Glomerular visceral epithelial cell (primary cell): ENCODE data around the gene DDHD1.

Source experiments
- DNase-seq: peaks from one replicate; pipeline ENCODE4 v3.0.0-alpha.2; 2016; ENCODE audit errors: extremely low spot score

DDHD1 gene

DNA sequence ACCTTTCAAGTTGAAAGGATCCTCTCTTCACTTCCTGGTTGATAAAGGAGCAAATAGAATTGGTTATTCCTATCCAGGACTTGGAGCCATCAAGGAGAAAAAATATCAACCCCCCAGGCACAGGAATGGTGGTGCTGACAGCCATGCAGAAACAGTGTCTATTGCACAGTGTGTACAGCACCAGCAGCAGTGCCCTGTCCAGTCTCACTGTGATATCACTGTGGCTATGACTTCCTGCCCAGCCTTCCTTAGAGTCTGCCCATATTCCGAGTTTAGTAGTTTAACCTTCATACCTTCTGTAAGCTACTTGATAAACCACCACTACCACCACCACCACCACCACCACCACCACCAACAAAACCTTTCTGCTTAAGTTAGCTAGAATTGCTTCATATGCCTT, 157.1 kb downstream of the DDHD1 start:
- no peak for DNase-seq

DNA sequence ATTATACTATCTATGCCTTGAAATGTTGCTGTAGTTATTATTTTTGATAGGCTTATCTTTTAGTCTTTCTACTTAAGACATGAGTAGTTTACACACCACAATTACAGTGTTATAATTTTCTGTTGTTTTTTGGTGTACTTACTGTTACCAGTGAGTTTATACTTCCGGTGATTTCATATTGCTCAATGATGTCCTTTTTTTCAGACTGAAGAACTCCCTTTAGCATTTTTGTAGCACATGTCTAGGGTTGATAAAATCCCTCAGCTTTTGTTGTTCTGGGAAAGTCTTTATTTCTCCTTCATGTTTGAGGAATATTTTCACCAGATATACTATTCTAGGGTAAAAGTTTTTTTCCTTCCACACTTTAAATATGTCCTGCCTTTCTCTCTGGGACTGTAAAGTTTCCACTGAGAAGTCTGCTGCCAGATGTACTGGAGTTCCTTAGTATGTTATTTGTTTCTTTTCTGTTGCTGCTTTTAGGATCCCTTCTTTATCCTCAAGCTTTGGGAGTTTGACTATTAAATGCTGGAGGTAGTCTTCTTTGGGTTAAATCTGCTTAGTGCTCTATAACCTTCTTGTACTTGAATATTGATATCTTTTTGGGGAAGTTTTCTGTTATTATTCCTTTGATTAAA, 160.8 kb downstream of the DDHD1 start:
- DNase-seq = no peak

- DNase-seq = no peak
Observed at GRCh38 chr14:52988139-52988538, 165.0 kb downstream of the DDHD1 start.

DNA sequence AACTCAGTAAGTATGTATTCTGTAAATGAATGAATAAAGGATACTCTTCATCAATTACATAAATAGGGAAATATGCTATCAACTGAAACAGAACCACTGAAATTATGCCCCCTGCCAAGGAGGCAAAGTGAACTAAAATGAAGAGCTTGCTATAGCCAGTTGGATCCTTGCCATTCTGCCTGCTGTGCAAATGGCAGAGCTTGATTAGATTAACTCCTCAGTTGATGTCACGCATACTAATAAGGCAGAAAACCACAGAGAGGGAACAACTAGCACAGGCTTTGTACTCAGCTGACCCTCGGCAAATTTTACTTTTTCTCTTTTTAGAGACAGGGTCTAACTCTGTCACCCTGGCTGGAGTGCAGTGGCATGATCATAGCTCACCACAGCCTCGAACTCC, 165.6 kb downstream of the DDHD1 start:
- no peak for DNase-seq

DNA sequence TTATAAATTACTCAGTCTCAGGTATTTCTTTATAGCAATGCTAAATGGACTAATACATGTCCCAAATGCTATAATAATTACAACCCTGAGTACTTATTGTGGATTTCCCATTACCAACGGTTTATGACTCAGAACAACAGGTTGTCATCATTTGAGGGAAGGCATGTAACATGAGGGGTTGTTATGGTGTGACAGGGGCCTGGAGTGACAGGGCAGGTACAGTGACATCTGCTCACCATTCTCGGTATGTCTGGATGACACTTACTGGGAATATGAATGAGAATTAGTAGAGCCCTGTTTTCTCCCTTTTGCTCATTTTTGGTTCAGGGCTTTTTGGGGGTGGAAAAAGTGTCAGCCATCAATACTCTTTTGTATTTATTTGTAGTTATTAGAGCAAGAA, 166.1 kb downstream of the DDHD1 start:
- no peak for DNase-seq
